Measurements from ENCODE around the gene TXNDC11. TPM values are rescaled to one million over a fixed set of nuclear protein-coding genes. Genes with fewer than 3 reads are reported as not detected.

TXNDC11 gene
- total and polyA plus RNA-seq, 4 donors = 64.8 to 78.8 (median 72.2) TPM

DNA sequence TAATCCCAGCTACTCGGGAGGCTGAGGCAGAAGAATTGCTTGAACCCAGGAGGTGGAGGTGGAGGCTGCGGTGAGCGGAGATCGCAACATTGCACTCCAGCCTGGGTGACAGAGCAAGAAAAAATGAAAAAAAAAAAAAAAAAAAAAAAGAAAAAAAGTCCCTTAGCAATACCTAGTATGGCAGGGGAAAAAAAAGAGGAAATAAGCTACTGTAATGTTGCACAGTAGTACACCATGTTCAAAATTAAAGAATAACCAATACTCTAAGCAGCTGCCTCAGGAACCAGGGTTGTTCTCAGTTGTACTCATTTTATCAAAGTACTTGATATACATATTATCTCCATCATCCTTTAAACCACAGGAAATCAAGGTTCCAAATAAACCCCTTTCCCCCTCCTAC lies 17.3 kb upstream of the TXNDC11 start:
- WGBS, 2 donors = 96 to 100% methylated on average over 4 of the region's 4 CpGs

GRCh38 chr16:11759163-11759834 lies 16.6 kb upstream of the TXNDC11 start:
- H3K36me3 ChIP-seq (ENCODE audit: control insufficient read depth in 4 of 4, insufficient read depth in 4 of 4, low read length in 4 of 4) = peaks cover 31 to 63% (median 43%) of the 10 kb centered on the region in 4 donors
- H3K27ac ChIP-seq (ENCODE audit: low read depth in 1 of 2, low read length in 1 of 2) = no peak overlapping the region
- 84 to 90% methylated on average over 9 of the region's 9 CpGs for WGBS, 2 donors

More for the DNA sequence above, 17.3 kb upstream of the TXNDC11 start:
- Histone ChIP-seq H3K36me3 (ENCODE audit: control insufficient read depth in 4 of 4, insufficient read depth in 4 of 4, low read length in 4 of 4) (peaks cover 31 to 67% (median 41%) of the 10 kb centered on the region in 4 donors), H3K9me3 (ENCODE audit: control insufficient read depth in 4 of 4, insufficient read depth in 3 of 4, low read length in 3 of 4) (no peaks in the 10 kb centered on the region), H3K27me3 (ENCODE audit: control insufficient read depth in 3 of 3, insufficient read depth in 3 of 3, low read length in 2 of 3) (no peaks in the 10 kb centered on the region), H3K27ac (ENCODE audit: low read depth in 1 of 2, low read length in 1 of 2) (no peak overlapping the region), H3K9ac (ENCODE audit: insufficient read depth in 1 of 2, low read length in 2 of 2) (no peak overlapping the region), H3K4me1 (ENCODE audit: control insufficient read depth in 5 of 5, insufficient read depth in 5 of 5, low read length in 5 of 5) (peaks cover 0 to 18% (median 13%) of the 10 kb centered on the region in 5 donors), H3K4me3 (no peak overlapping the region)
- no peak for TF ChIP-seq CTCF (IDR thresholded peaks at IDR 0.05; ENCODE audit: control extremely low read depth, extremely low read depth)
- ATAC-seq (ENCODE audit: insufficient read depth, low FRiP score) (no peak), DNase-seq (no peak)

DNA sequence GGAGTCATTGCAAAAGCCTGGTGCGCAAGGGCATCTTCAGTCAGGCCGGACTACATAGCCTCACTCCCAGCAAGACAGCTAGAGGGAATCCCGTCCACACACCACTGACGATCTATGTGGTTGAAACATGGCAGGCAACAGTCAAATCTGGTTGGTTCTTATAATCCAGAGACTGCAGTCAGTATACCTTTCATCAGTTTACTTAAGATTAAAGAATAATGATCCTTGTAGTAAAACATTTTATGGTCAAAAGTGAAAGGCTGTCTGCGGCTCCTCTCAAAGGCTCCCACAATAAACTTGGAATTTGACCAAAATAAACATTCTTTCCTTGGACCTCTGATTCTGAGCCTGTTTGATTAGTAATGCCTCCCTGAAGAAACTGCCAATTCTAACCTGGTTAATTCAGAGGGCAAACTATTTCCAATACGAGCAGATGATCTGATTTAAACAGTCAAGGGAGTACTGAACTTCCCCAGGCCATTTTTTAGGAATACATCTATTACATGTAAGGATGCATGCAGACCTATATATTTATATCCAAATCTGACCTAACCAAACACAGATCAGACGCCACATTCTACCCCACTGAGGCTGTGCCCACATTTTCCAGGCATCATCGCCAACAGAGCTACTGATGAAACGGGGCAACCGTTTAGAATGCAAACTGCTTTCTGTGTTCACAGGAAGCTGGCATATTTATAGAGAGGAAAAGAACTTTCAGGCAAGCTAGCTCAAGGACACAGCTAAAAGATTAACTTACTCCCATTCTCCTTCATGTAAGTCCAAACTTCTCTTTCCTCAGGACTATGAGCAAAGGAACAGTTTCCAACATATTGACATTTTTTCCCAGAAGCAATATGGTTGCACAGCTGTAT lies 15.3 kb upstream of the TXNDC11 start:
- Histone ChIP-seq H3K36me3 (ENCODE audit: control insufficient read depth in 4 of 4, insufficient read depth in 4 of 4, low read length in 4 of 4) (peaks cover 34 to 61% (median 43%) of the 10 kb centered on the region in 4 donors), H3K27me3 (ENCODE audit: control insufficient read depth in 3 of 3, insufficient read depth in 3 of 3, low read length in 2 of 3) (no peaks in the 10 kb centered on the region), H3K4me1 (ENCODE audit: control insufficient read depth in 5 of 5, insufficient read depth in 5 of 5, low read length in 5 of 5) (peaks cover 0 to 18% (median 13%) of the 10 kb centered on the region in 5 donors), H3K9me3 (ENCODE audit: control insufficient read depth in 4 of 4, insufficient read depth in 3 of 4, low read length in 3 of 4) (no peaks in the 10 kb centered on the region), H3K27ac (ENCODE audit: low read depth in 1 of 2, low read length in 1 of 2) (peak overlapping the region in 1 of 2 donors; percentile 62), H3K4me3 (no peak overlapping the region), H3K9ac (ENCODE audit: insufficient read depth in 1 of 2, low read length in 2 of 2) (peak overlapping the region in 1 of 2 donors; percentile 47)
- DNase-seq (peak; percentile 23 to 56 (median 53)), ATAC-seq (ENCODE audit: insufficient read depth, low FRiP score) (no peak)
- TF ChIP-seq CTCF (IDR thresholded peaks at IDR 0.05; ENCODE audit: control extremely low read depth, extremely low read depth) = no peak
- WGBS, 2 donors = 46 to 68% methylated on average over 10 of the region's 10 CpGs

More at GRCh38 chr16:11759163-11759834, 16.6 kb upstream of the TXNDC11 start:
- no peak overlapping the region for H3K4me3 ChIP-seq
- no peaks in the 10 kb centered on the region for H3K9me3 ChIP-seq (ENCODE audit: control insufficient read depth in 4 of 4, insufficient read depth in 3 of 4, low read length in 3 of 4)
- H3K9ac ChIP-seq (ENCODE audit: insufficient read depth in 1 of 2, low read length in 2 of 2) = peak overlapping the region in 1 of 2 donors; percentile 47
- peaks cover 0 to 18% (median 13%) of the 10 kb centered on the region in 5 donors for H3K4me1 ChIP-seq (ENCODE audit: control insufficient read depth in 5 of 5, insufficient read depth in 5 of 5, low read length in 5 of 5)
- ATAC-seq (ENCODE audit: insufficient read depth, low FRiP score) (no peak), DNase-seq (peak in 2 of 3 donors; percentile 29 to 36)
- H3K27me3 ChIP-seq (ENCODE audit: control insufficient read depth in 3 of 3, insufficient read depth in 3 of 3, low read length in 2 of 3) = no peaks in the 10 kb centered on the region
- TF ChIP-seq CTCF (IDR thresholded peaks at IDR 0.05; ENCODE audit: control extremely low read depth, extremely low read depth) = no peak
